GM19239 (cell line): ENCODE measurements around the gene SEMA4G.
"Not testable (repeated sequence)": the region's sequence is repeated elsewhere in the genome, so short reads cannot be mapped to it uniquely, and the experiment has no call there.

Experiments
- DNase-seq: peaks from one replicate; pipeline ENCODE4 v3.0.0; 2011; ENCODE audit warnings: low spot score; ENCODE audit not compliant: insufficient read length
- FAIRE-seq: peaks from 2 replicates; lab custom pipeline; 2011; peaks lifted over from hg19 to GRCh38; lab: Jason Lieb, UNC

SEMA4G gene

GRCh38 chr10:100970076-100970913 lies 991 bp downstream of the SEMA4G start:
- FAIRE-seq (no peak), DNase-seq (no peak)

- DNase-seq, result no peak
- FAIRE-seq, result no peak
Observed at GRCh38 chr10:100970914-100971811, 1.9 kb downstream of the SEMA4G start.

GRCh38 chr10:100972115-100972903 lies 3.0 kb downstream of the SEMA4G start:
- DNase-seq (no peak), FAIRE-seq (no peak)

GRCh38 chr10:100972904-100973535 lies 3.7 kb downstream of the SEMA4G start:
- no peak for FAIRE-seq
- DNase-seq, result no peak

GRCh38 chr10:100975397-100975796 lies 6.1 kb downstream of the SEMA4G start:
- not testable (repeated sequence) for FAIRE-seq, DNase-seq

GRCh38 chr10:100976906-100977305 lies 7.6 kb downstream of the SEMA4G start:
- FAIRE-seq (no peak), DNase-seq (no peak)

GRCh38 chr10:100977436-100977835 lies 8.1 kb downstream of the SEMA4G start:
- FAIRE-seq, result no peak
- no peak for DNase-seq

- FAIRE-seq, result no peak
- no peak for DNase-seq
Observed at GRCh38 chr10:100978121-100978900, 9.0 kb downstream of the SEMA4G start.

- DNase-seq (no peak), FAIRE-seq (no peak)
Observed at GRCh38 chr10:100978901-100979195, 9.5 kb downstream of the SEMA4G start.

GRCh38 chr10:100979791-100980272 lies 10.5 kb downstream of the SEMA4G start:
- FAIRE-seq (no peak), DNase-seq (no peak)

- no peak for FAIRE-seq
Observed at GRCh38 chr10:100980311-100980710, 11.0 kb downstream of the SEMA4G start.

GRCh38 chr10:100980711-100981110 lies 11.4 kb downstream of the SEMA4G start:
- DNase-seq (no peak), FAIRE-seq (no peak)

More at GRCh38 chr10:100980311-100980710, 11.0 kb downstream of the SEMA4G start:
- DNase-seq, result no peak

- FAIRE-seq (no peak), DNase-seq (no peak)
Observed at GRCh38 chr10:100981178-100981772, 12.0 kb downstream of the SEMA4G start.

GRCh38 chr10:100982916-100983830 lies 13.9 kb downstream of the SEMA4G start:
- DNase-seq, result no peak

GRCh38 chr10:100983868-100984671 lies 14.8 kb downstream of the SEMA4G start:
- no peak for DNase-seq

More at GRCh38 chr10:100982916-100983830, 13.9 kb downstream of the SEMA4G start:
- no peak for FAIRE-seq

GRCh38 chr10:100984672-100985177 lies 15.4 kb downstream of the SEMA4G start:
- no peak for DNase-seq

More at GRCh38 chr10:100983868-100984671, 14.8 kb downstream of the SEMA4G start:
- no peak for FAIRE-seq

GRCh38 chr10:100985336-100985735 lies 16.0 kb downstream of the SEMA4G start:
- no peak for FAIRE-seq

More at GRCh38 chr10:100984672-100985177, 15.4 kb downstream of the SEMA4G start:
- no peak for FAIRE-seq

More at GRCh38 chr10:100985336-100985735, 16.0 kb downstream of the SEMA4G start:
- no peak for DNase-seq
